Right lung (tissue), 5 donors: ENCODE results near the gene NACA2. TPM values are rescaled to one million over a fixed set of nuclear protein-coding genes. Genes with fewer than 3 reads are reported as not detected.

Experiments used
- DNase-seq, 2 donors: peaks; one replicate each; pipeline ENCODE4 v3.0.0-alpha.2; 2013
- polyA plus RNA-seq, 5 donors: library from polyadenylated mRNA; unstranded; fragments of 120-200 nt; gene quantifications; one replicate each; pipeline versions ENCODE4 v1.2.1 to v1.2.3, GENCODE V29; 2013; ENCODE audit warnings: inconsistent platforms in 1 of 5, low replicate concordance in 1 of 5; ENCODE audit not compliant: insufficient read length in 5 of 5, insufficient read depth in 1 of 5

NACA2 gene
- polyA plus RNA-seq, 5 donors = 2.0 to 2.9 (median 2.1) TPM

GRCh38 chr17:61551255-61551742, 39.7 kb downstream of the NACA2 start:
- DNase-seq = peak; percentile 52 to 58

GRCh38 chr17:61547113-61547512, 43.9 kb downstream of the NACA2 start:
- no peak for DNase-seq

DNA sequence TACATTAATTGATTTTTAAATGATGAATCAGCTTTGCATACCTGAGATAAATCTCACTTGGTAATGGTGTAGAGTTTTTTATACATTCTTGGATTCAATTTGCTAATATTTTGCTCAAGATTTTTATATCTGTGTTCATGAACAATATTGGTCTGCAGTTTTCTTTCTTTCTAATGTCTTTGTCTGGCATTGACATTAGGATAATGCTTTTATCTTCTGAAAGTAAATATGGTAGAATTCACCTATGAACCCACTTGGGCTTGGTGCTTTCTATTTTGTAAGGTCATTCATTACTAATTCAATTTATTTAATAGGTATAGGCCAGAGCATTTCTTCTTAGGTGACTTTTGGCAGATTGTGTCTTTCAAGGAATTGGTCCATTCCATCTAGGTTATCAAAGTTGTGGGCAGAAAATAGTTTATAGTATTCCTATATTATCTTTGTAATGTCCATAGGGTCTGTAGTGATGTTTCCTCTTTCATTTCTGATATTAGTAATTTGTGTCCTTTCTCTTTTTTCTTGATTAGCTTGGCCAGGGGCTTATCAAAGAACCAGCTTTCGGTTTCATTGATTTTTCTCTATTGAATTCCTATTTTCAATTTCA, 45.6 kb downstream of the NACA2 start:
- no peak for DNase-seq

DNA sequence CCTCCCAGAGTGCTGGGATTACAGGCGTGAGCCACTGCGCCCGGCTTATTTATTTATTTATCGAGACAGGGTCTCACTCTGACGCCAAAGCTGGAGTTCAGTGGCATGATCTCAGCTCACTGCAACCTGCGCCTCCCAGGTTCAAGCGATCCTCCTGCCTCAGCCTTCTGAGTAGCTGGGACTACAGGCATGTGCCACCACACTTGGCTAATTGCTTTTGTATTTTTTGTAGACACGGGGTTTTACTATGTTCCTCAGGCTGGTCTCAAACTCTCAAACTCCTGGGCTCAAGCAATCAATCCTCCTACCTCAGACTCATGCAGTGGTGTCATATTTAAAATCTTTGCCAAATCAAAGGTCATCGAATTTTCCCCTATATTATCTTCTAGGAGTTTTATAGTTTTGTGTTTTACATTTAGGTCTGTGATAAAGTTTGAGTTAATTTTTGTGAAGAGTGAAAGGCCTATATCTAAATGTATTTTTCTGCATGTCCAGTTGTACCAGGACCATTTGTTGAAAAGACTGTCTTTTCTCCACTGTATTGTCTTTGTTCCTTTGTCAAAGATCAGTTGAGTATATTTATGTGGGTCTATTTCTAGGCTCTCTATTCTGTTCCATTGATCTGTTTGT, 47.1 kb downstream of the NACA2 start:
- DNase-seq = no peak

DNA sequence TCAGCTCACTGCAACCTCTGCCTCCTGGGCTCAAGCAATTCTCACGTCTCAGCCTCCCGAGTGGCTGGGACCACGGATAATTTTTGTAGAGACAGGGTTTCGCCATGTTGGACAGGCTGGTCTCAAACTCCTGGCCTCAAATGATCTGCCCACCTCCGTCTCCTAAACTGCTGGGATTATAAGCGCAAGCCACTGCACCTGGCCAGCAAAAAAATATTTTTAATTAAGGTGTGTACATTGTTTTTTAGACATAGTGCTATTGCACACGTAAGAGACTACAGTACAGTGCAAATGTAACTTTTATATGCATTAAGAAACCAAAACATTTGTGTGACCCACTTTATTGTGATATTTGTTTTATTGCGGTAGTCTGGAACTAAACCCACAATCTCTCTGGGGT, 49.0 kb downstream of the NACA2 start:
- DNase-seq = no peak

- DNase-seq = no peak
These were observed 50.1 kb downstream of the NACA2 start for GRCh38 chr17:61540874-61541273.

Other genes with a start within 250 kb of the NACA2 start
- 100 to 1,000 TPM; 132 to 258 (median 183) TPM for gene TBX2, start 191.4 kb downstream of the NACA2 start, polyA plus RNA-seq
- gene TBX4, start 138.8 kb downstream of the NACA2 start, polyA plus RNA-seq = 100 to 1,000 TPM; 152 to 204 (median 165) TPM